Nucleus accumbens (tissue), 56 donors: Measurements from ENCODE around the gene SOD3.
A peak's percentile ranks its signal among the peaks of the same experiment; 100 is the strongest.

Experiments
- DNase-seq, 56 donors: peaks; one replicate each; lab custom pipeline; 2025; lab: John Stamatoyannopoulos, UW

SOD3 gene, protein sequence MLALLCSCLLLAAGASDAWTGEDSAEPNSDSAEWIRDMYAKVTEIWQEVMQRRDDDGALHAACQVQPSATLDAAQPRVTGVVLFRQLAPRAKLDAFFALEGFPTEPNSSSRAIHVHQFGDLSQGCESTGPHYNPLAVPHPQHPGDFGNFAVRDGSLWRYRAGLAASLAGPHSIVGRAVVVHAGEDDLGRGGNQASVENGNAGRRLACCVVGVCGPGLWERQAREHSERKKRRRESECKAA

DNA sequence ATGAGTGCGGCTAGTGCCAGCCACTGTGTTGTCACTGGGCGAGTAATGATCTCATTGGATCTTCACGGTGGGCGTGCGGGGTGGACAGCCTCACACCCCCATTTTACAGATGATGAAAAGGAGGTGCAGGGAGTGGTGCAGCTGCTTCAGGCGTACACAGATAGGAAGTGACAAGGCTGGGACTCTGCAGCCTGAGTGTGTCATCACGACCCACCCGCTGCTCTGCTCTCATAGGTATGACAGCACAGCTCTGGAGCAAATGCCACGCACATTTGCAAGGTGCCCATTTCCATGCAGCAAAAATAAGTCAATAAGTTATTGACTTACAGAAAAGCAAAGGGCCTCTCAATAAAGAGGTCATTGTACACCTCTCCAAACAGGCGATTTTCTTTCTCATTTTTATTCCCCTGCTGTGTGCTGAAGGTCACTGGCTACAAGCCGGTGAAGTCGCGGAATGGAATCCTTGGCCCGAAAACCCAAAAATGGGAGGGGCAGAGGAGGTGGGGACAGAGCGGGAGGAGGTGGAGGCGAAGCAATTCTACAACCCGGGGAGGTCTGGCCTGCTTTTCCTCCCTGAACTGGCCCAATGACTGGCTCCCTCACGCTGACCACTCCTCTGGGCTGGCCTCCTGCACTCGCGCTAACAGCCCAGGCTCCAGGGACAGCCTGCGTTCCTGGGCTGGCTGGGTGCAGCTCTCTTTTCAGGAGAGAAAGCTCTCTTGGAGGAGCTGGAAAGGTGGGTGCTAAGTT, at the start of gene SOD3:
Gene SOD3, plus strand, starts transcription at position 658 of the 750 bp plus-strand sequence. CDS start 3,949 bp downstream, outside the sequence.
- peak in 34 of 56 donors; percentile 6 to 64 (median 26) for DNase-seq

DNA sequence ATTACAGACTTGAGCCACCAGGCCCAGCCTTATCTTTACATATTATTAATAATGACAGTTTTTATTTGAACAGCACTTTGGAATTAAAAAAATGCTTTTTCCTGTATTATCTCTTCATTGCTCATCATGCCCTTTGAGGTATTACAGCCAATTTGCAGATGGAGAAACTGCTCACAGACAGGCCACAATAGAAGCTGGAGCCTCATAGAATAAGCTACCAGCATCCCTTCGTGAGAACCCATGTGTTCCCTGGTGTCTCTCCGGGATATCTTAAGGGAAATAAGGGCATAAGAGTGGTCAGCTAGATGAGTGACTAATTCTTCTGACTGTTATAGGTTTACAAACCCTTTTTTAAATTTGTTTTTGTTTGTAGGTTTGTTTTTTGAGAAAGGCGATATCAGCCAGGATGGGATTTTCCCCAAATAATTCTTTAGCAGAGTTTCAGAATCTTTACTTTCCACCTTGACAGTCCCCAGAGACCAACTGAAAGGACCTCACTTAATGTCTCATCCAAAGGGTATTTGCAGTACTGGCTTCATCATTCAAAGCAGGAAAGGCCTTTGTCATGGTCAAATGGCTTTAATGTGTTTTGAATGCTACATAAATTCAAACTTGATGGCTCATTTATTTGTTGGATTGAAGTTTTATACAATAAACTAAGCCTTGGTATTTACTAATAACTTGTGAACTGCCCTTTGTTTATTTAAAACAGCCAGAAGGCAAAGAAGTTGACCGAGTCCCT, 48.0 kb upstream of the SOD3 start:
- no peak for DNase-seq

- DNase-seq = no peak
These were observed 47.4 kb upstream of the SOD3 start for GRCh38 chr4:24748023-24748422.

DNA sequence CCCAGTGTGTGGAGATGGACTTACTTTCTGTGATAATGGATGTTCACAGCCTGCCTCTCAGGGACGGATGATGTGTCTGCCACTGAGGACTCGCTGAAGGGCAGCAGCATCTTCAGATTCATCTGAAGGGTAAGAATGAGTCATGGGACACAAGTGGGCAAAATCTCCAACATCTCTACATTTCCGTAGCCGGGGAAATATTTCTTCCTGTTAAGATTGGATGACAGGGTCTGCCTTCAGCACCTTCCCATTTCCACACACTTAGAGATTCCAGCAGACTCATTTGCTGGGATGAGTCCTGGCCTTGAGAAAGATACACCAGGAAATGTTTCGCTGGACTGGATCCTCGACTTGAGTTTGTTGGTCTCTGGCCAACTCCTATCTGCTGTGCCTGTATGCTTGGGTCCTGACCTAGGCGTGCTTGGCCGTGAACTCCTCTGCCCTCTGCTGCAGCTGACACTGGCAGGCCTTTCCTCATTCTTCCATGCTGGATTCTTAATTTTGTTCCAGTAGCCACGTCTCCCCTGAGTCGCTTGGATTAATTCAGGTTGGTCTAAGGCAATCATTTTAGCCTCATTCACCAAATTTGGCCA, 46.5 kb upstream of the SOD3 start:
- no peak for DNase-seq

GRCh38 chr4:24750106-24750505, 45.3 kb upstream of the SOD3 start:
- no peak for DNase-seq

- no peak for DNase-seq
These were observed 43.3 kb upstream of the SOD3 start for GRCh38 chr4:24751926-24752539.

GRCh38 chr4:24753519-24753918, 41.9 kb upstream of the SOD3 start:
- no peak for DNase-seq

DNA sequence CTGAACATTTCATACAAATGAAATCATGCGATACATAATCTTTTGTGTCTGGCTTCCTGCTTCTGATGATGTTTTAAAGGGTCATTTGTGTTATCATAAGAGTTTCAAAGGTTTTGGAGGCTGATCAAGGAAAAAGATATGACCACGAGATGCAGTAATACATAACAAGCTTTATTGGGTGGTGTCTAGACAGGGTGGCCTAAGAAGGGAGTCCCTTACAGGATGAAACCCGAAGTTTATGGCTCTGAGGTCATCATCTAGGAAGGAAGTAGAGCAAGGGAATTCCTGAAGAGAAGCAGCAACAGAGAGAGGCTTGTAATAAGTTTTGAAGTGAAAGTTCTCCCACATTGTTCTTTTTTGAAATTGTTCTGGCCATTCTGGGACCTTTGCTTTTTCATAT, 40.8 kb upstream of the SOD3 start:
- DNase-seq = no peak

- DNase-seq = no peak
These were observed 31.6 kb upstream of the SOD3 start for GRCh38 chr4:24763631-24764297.

- no peak for DNase-seq
These were observed 31.0 kb upstream of the SOD3 start for GRCh38 chr4:24764345-24764744.

GRCh38 chr4:24765376-24765988, 29.9 kb upstream of the SOD3 start:
- no peak for DNase-seq

- DNase-seq = no peak
These were observed 27.4 kb upstream of the SOD3 start for GRCh38 chr4:24768006-24768405.

- DNase-seq = no peak
These were observed 26.8 kb upstream of the SOD3 start for GRCh38 chr4:24768604-24769003.

GRCh38 chr4:24769571-24769970, 25.8 kb upstream of the SOD3 start:
- no peak for DNase-seq

DNA sequence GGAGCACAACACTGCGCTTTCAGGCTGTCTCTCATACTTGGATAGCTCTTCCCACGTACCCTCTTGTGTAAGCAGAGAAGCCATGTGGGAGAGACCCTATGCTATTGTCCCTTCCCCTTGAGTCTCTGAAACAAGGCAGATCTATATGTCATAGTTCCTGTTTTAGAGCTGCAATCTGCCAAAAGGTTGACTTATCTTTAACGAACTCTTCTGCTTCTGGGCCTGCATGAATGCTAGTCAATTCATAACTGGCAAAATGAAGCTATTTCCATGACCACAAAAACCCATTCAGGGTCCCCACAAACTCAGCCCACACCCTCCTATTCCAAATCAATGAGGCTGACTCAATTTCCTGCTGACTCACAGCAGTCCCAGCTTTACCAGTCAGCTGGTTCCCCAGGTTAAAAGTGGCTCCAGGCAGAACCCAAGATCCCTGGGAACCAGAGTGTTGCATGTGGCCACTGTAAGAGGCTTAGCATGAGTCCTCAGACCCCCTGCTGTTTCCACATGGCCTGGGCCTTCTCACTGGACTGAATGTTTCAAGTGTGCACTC, 25.3 kb upstream of the SOD3 start:
- peak in 2 of 56 donors; percentile 2 to 3 for DNase-seq

- no peak for DNase-seq
These were observed 24.7 kb upstream of the SOD3 start for GRCh38 chr4:24770667-24771066.

GRCh38 chr4:24771241-24771640, 24.1 kb upstream of the SOD3 start:
- DNase-seq = no peak

DNA sequence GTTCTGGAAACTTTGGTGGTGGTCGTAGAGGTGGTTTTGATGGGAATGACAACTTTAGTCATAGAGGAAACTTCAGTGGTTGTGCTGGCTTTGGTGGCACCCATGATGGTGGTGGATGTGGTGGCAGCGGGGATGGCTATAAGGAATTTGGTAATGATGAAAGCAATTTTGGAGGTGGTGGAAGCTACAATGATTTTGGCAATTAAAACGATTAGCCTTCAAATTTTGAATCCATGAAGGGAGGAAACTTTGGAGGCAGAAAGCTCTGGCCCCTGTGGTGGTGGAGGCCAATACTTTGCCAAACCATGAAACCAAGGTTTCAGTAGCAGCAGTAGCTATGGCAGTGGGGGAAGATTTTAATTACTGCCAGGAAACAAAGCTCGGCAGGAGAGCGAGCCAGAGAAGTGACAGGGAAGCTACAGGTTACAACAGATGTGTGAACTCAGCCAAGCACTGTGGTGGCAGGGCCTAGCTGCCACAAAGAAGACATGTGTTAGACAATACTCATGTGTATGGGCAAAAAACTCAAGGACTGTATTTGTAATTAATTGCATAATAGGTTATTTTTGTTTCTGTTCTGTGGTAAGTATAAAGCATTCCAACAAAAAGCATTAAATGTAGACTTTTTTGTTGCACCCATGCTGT, 23.2 kb upstream of the SOD3 start:
- DNase-seq = no peak

- no peak for DNase-seq
These were observed 22.4 kb upstream of the SOD3 start for GRCh38 chr4:24772952-24773351.
